ENCODE results near the gene FHOD1.

Gene FHOD1
- 15.8 to 136 (median 74.6) reads per million in 18 experiments for total RNA-seq

GRCh38 chr16:67247192-67248072 is at the start of gene FHOD1:
Gene FHOD1 (minus strand): TSS chr16:67247481. CDS start chr16:67247410, 71 bp downstream.
- DNase-seq: peak; percentile 96

GRCh38 chr16:67296420-67296819 is 49.1 kb upstream of the FHOD1 start:
- no peak for DNase-seq

DNA sequence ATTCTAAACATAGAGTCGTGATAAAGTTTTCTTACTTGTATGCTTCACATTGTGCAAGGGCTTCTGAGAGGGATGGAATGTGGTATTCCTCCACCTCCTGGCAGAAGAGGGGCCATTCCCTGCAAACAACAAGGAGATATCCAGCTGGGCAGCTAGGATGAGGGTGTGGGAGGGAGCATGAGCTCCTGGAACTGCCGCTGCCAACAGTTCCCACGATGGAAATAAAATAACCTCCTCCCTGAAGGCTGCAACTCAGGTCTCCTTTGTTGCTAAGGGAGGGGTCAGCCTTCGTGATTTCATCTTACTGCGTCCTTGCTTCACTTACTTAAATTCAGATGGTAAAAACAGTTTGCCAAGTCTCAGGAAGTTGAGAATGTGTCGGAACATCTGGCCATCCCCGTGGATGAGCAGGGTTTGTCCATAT is 47.7 kb upstream of the FHOD1 start:
- no peak for DNase-seq

- DNase-seq: no peak
Measured at GRCh38 chr16:67294171-67294757, 47.0 kb upstream of the FHOD1 start.

DNA sequence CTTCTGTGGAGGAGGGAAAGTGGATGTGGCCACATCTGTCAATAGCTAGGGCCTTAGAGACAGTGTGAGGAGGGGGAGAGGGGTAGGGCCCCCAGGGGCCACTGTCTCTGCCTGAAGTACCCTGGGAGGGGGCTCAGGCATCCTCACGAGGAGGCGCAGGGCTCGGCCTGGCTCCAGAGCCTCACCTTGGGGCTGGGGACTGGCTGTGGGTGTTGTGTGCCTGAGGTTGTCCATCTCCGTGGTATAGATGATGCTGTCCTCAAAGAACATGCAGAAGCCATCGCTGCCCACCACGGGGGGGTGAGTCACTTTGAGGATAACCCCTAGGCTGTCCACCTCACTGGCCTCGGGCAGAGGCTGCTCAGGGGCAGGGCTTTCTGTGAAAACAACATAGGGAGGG is 44.2 kb upstream of the FHOD1 start:
- DNase-seq: no peak

GRCh38 chr16:67287960-67288359 is 40.7 kb upstream of the FHOD1 start:
- no peak for DNase-seq

GRCh38 chr16:67286441-67287235 is 39.4 kb upstream of the FHOD1 start:
- no peak for DNase-seq

GRCh38 chr16:67284699-67285646 is 37.7 kb upstream of the FHOD1 start:
- no peak for DNase-seq

DNA sequence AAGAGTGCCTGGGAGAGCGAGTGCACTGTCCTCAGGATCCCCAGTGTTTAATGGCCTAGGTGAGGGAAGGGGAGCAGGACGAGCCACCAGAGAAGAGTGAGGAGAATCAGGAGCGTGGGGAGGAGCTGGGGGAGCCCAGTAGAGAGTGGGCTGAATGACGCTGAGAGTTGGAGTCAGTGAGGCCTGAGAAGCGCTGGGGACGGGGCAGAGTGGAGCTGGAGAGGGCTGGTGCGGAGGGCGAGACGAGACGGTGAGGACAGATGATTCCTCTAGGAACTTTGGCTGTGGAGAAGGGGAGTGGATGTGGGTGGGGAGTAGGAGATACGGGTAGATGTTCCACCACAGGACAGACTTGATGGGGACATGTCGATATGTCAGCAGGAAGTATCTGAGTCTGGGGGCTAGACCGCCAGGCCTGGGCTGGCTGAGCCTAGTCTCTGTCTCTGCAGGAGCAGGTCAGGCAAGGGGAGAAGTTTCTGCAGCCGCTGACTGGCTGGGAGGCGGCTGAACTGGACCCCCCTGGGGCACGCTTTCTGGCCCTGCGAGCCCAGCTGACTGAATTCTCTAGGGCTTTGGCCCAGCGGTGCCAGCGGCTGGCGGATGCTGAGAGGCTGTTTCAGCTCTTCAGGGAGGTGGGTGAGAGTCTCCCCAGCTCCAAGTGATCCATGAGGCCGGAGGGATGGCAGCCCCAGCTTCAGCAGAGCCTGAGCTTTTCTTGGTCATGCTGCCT is 36.7 kb upstream of the FHOD1 start:
- DNase-seq: no peak

- peak; percentile 48 to 74 for DNase-seq
Measured at GRCh38 chr16:67283039-67283825, 36.0 kb upstream of the FHOD1 start.

GRCh38 chr16:67282447-67282805 is 35.1 kb upstream of the FHOD1 start:
- no peak for DNase-seq

DNA sequence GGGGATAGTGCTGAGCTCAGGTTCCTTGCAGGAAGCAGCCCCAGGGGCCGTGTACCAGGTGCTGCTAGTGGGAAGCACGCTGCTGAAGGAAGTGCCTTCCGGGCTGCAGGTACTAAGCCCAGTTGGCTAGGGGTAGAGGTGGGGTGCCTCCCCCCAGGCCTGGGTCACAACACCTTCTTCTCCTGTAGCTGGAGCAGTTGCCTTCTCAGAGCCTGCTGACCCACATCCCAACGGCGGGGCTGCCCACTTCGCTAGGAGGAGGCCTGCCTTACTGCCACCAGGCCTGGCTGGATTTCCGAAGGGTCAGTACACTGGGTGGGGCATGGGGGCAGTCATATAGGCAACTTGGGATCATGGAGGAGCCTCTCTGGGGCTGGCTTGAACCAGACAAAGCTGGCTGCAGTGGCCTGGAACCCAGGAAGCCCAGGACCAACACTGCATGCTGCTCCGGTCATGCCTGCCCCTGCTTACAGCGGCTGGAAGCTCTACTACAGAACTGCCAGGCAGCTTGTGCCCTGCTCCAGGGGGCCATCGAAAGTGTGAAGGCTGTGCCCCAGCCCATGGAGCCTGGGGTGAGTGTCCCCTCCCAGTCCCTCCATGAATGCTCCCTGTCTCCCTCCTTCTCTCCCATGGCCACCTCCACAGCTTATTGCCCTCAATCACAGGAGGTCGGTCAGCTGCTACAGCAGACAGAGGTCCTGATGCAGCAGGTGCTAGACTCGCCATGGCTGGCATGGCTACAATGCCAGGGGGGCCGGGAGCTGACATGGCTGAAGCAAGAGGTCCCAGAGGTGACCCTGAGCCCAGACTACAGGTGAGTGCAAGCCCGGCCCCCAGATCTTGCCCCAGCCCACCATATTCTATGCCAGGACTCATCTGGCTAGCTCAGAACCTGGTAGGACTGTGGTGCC is 34.5 kb upstream of the FHOD1 start:
- DNase-seq: no peak

- DNase-seq: no peak
Measured at GRCh38 chr16:67280090-67281015, 33.1 kb upstream of the FHOD1 start.

- peak; percentile 79 to 84 for DNase-seq
Measured at GRCh38 chr16:67279296-67280089, 32.2 kb upstream of the FHOD1 start, which contains the start of gene PLEKHG4. Gene PLEKHG4 (plus strand): TSS chr16:67279532. CDS start chr16:67280045, 513 bp downstream.

- peak; percentile 55 to 83 for DNase-seq
Measured at GRCh38 chr16:67278773-67279295, 31.6 kb upstream of the FHOD1 start.

- DNase-seq: no peak
Measured at GRCh38 chr16:67277999-67278772, 30.9 kb upstream of the FHOD1 start.

Measured in inflammatory macrophage (primary cell).